ENCODE data around the gene C16orf92.

Gene C16orf92

DNA sequence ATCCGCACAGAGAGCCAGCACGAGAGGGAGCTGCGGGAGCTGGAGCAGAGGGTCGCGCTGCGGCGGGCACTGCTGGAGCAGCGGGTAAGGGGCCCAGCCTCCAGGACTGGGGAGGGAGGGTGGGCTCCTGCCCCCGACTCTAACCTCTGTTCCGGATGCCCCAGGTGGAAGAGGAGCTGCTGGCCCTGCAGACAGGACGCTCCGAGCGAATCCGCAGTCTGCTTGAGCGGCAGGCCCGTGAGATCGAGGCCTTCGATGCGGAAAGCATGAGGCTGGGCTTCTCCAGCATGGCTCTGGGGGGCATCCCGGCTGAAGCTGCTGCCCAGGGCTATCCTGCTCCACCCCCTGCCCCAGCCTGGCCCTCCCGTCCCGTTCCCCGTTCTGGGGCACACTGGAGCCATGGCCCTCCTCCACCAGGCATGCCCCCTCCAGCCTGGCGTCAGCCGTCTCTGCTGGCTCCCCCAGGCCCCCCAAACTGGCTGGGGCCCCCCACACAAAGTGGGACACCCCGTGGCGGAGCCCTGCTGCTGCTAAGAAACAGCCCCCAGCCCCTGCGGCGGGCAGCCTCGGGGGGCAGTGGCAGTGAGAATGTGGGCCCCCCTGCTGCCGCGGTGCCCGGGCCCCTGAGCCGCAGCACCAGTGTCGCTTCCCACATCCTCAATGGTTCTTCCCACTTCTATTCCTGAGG lies 32.0 kb upstream of the C16orf92 start:
- TF ChIP-seq, protein P1, sequence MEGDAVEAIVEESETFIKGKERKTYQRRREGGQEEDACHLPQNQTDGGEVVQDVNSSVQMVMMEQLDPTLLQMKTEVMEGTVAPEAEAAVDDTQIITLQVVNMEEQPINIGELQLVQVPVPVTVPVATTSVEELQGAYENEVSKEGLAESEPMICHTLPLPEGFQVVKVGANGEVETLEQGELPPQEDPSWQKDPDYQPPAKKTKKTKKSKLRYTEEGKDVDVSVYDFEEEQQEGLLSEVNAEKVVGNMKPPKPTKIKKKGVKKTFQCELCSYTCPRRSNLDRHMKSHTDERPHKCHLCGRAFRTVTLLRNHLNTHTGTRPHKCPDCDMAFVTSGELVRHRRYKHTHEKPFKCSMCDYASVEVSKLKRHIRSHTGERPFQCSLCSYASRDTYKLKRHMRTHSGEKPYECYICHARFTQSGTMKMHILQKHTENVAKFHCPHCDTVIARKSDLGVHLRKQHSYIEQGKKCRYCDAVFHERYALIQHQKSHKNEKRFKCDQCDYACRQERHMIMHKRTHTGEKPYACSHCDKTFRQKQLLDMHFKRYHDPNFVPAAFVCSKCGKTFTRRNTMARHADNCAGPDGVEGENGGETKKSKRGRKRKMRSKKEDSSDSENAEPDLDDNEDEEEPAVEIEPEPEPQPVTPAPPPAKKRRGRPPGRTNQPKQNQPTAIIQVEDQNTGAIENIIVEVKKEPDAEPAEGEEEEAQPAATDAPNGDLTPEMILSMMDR (conservative IDR thresholded peaks at IDR 0.05): no peak
- no peak overlapping the region for H3K27ac ChIP-seq

- TF ChIP-seq, protein P1 (conservative IDR thresholded peaks at IDR 0.05): no peak
- H3K27ac ChIP-seq: no peak overlapping the region
Measured at GRCh38 chr16:29991571-29991904, 31.5 kb upstream of the C16orf92 start.

GRCh38 chr16:29992344-29992967 lies 30.5 kb upstream of the C16orf92 start:
- TF ChIP-seq, protein P1 (conservative IDR thresholded peaks at IDR 0.05): no peak
- 0 out of 2 replicates have a peak overlapping the region, but pooled peaks have one; percentile 26 for H3K27ac ChIP-seq

DNA sequence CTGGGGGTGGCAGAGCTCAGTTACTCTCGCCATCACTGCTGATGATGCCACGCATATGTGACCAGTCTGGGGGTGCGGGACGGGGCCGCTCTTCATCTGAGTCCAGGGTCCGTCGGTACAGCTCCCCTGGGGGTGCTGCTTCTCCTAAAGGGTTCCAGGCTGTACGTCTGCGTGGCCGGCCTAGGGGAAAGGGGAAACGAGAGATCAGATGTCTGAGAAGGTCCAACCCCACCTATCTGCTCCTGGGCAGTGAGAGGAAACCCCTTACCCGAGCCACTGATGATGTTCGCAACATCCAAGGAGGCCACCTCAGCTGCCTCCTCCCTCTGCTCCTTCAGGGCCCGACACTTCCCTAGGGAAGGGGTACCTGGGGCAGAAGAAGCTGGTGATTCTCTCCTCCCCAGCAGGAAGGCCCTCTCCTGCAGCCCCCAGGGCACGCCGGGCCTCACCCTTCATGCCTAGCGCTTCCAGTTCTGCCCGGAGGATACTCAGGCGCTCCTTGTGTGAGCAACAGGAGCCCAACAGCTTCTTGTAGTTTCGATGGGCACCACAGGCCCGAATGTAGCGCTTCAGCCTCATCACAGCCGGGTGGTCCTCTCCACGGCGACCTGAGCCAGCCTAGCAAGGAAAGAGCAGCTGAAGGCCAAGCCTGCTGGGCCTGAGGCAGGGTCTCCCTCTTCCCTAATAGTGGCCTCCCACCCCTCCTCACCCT lies 29.7 kb upstream of the C16orf92 start:
- no peak overlapping the region; the same call in 1 of the 2 replicates for H3K27ac ChIP-seq
- TF ChIP-seq, protein P1 (conservative IDR thresholded peaks at IDR 0.05): no peak

DNA sequence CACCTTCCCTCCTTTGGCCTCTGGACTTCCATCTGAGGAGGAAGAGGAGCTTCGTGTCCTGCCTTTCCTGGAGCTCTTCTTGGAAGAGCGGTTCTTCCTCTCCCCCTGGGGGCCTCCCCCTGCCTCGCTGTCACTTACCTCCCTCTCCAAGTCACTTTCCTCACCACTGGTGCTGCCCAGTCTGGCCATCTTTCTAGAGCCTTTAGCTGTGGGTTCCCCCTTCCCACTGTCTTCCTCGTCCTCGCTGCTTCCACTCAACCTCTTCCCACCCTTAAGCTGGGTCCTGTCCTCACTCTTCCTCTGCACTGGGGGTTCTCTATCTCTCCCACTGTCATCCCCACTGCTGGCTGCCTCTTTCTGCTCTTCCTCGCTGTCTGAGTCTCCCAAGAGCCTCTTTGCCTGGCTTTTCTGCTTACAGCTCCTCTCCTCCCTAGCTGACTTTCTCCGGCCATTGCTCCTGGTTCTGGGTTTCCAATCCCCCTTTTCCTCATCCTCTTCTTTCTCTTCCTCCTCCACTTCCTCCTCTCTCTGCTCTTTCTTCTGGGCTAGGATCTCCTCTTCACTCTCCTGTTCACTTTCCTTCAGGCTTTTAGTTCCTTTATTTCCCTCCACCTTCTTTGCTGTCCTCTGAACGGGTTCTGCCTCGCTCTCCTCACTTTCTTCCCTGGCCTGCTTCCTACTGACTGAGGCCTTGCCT lies 28.9 kb upstream of the C16orf92 start:
- peak overlapping the region; percentile 90 for H3K27ac ChIP-seq
- TF ChIP-seq, protein P1 (conservative IDR thresholded peaks at IDR 0.05): no peak

DNA sequence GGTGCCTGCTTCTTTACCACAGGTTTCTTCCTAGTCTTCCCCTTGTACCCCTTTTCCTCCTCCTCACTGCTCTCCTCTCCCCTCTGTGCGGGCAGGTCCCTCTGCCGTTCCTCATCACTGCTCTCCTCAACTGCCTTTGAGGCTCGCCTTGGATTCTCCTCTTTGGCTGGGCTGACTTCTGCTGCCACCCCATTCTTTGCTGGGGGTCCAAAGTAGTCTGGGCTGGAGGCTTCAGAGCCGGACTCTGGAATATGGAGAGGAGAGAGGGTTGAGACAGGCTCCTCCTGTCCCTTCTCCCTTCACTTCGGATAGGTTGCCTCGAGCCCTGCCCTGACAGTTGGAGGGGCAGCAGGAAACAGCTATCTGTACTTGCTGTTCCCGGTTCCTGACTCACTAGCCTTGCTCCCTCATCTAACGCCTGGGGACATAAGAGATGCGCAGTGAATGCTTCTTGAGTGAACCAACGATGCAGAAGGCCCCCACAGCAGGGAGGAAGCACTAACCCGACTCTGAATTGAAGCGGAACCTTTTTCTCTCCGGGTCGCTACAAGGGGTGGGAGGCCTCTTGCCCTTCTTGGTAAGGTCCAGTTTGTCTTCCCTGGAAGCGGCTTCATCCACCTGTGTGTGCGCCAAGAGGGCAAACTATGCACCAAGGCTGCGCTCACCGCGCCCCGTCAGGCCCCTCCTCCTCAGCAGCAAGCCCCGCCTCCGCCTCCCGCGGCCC lies 28.2 kb upstream of the C16orf92 start:
- peak overlapping the region; percentile 90 for H3K27ac ChIP-seq
- TF ChIP-seq, protein P1 (conservative IDR thresholded peaks at IDR 0.05): no peak
